GM12872 (cell line): ENCODE data around the gene MGAT1.

Source experiments
- TF ChIP-seq, protein P1 (sequence below): IDR thresholded peaks from 3 replicates; pipeline ENCODE4 v1.5.1; 2011; ENCODE audit warnings: low read depth, mild to moderate bottlenecking, low read length, moderate library complexity; ENCODE audit not compliant: insufficient read depth

The MGAT1 gene

DNA sequence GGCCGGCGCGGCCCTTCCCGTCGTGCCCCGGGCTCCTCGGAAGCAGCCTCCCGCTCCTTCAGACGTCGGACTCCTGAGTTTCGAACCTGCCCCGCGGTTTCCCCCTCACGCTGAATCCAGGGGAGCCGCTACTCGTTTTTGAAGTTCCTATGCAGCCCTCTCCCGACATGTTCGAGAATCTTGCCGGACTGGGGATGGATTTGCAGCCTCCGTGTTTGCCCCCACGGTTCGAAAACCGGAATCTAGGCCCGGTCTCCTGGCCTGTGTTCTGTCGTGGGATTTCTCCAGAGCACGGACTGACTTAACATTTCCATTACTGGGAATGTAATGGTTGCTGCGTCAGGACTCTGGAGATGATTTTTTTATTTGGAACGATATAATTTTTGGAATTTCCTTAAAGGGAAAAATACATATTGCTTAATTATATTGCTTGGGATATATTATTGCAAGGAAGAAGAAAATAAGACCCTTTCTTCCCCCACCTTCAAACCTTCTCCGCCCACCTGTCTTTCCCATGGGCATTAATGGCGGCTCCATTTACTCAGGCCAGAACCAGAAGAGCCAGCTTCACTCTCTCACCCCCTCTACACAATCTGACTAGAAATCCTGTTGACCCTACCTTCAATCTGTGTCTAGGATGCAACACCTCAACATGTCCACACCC is 8.5 kb upstream of the MGAT1 start:
- TF ChIP-seq, protein P1, sequence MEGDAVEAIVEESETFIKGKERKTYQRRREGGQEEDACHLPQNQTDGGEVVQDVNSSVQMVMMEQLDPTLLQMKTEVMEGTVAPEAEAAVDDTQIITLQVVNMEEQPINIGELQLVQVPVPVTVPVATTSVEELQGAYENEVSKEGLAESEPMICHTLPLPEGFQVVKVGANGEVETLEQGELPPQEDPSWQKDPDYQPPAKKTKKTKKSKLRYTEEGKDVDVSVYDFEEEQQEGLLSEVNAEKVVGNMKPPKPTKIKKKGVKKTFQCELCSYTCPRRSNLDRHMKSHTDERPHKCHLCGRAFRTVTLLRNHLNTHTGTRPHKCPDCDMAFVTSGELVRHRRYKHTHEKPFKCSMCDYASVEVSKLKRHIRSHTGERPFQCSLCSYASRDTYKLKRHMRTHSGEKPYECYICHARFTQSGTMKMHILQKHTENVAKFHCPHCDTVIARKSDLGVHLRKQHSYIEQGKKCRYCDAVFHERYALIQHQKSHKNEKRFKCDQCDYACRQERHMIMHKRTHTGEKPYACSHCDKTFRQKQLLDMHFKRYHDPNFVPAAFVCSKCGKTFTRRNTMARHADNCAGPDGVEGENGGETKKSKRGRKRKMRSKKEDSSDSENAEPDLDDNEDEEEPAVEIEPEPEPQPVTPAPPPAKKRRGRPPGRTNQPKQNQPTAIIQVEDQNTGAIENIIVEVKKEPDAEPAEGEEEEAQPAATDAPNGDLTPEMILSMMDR, result no peak

GRCh38 chr5:180810210-180810958 is 7.8 kb upstream of the MGAT1 start:
- TF ChIP-seq, protein P1, result no peak

GRCh38 chr5:180809403-180810209 is 7.0 kb upstream of the MGAT1 start:
- TF ChIP-seq, protein P1, result no peak

DNA sequence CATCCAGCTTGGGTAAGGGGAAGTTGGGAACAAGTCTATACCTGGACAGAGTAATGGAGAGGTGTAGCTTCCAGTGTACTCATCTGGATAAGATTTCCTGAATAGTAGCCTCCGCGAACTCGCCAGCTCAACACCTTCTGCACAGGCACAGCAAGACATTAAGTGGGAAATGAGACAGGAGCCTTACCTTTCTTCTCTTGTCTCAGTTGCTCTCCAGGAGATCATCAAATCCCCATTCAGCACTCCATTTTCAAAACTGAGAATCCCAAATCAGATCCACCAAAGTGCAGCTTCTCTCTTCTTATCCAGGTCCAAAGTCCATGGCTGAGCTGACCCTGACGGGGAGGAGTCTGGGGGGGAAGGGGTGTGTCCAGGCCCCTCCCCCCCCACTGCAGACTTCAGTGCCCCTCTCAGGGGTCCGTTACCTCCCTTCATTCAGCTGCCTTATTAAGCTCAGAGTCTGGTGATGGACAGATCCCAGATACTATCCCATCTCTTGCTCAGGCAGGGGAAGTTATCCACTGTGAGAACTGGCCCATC is 5.9 kb upstream of the MGAT1 start:
- TF ChIP-seq, protein P1, result no peak

GRCh38 chr5:180807654-180808414 is 5.2 kb upstream of the MGAT1 start:
- TF ChIP-seq, protein P1, result no peak

DNA sequence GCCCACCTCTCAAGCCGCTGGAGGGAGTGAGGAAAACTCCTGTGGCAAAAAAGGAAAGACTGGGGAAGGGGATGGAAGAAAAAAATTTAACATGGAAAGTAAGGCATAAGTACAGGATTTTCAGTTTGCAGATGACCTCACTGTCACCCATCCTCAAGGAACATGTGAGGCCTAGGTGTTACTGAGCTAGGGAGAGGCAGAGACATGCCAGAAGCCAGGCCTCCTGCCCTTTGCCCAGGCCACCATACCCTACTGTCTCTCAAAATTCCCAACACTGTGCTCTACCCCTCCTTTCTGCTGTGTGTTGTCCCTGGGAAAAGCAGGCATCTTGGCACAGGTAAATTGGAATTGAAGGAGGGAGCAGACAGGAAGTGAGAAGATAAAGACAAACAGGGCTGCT is 4.4 kb upstream of the MGAT1 start:
- TF ChIP-seq, protein P1, result no peak
